HG03521 (cell line): Measurements from ENCODE around the gene RPS6KL1.

Experiments used
- ATAC-seq: cut with Tn5 transposase; IDR thresholded peaks from one replicate; pipeline ENCODE4 v1.9.1; 2021; ENCODE audit warnings: mild to moderate bottlenecking, moderate library complexity; ENCODE audit not compliant: unreplicated experiment

RPS6KL1 gene, protein sequence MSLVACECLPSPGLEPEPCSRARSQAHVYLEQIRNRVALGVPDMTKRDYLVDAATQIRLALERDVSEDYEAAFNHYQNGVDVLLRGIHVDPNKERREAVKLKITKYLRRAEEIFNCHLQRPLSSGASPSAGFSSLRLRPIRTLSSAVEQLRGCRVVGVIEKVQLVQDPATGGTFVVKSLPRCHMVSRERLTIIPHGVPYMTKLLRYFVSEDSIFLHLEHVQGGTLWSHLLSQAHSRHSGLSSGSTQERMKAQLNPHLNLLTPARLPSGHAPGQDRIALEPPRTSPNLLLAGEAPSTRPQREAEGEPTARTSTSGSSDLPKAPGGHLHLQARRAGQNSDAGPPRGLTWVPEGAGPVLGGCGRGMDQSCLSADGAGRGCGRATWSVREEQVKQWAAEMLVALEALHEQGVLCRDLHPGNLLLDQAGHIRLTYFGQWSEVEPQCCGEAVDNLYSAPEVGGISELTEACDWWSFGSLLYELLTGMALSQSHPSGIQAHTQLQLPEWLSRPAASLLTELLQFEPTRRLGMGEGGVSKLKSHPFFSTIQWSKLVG

DNA sequence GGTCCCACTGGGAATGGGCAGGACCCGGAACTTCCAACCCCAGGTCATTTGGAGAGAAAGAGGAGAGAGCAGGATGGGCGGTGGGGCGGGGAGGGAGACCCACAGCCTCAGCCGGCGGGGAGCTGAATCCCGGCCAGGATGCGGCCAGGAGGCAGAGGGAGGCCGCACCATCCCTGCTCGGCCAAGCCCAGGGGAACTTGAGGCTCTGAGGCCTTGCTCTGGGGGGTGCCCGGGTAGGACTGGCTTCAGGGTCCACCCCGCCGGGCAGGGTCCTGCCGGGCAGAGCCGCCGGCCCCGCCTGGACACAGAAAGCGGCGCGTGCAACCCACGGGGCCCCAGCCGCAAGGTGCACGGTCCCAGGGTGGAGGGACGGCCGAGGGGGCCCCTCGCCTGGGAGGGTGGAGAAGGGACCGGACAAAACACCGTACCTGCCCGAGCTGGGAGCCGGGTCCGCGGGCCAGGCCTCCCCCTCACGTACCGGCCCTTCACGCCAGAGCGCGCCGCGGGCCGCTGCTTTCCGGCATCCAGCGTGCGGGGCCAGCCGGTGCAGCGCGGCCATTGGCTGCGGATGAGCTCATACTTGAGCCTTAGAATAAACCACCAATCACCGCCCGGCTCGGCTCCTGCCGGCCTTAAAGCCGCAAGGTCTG is at the start of gene RPS6KL1:
Gene RPS6KL1, minus strand, starts transcription at position 509 of the 650 bp plus-strand sequence. CDS start 1,719 bp downstream, outside the sequence.
- ATAC-seq: peak; percentile 85

DNA sequence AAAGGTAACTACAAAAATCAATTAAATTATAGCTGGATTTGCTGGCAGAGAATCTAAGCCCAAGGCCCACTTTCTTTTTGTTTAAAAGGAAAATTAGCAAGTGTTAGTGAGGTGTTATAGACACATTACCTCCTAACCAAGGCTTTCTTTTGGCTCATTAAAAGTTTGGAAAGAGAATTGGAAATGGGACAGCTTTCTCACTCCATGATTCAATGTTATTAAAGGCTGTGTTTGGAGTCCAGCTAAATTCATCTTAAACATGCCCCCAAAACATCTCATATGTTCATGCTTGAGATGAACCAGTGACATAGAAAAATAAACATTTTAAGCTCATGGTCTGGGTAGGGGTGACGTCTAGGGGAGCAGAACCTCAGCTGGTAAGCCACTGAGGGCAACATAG is 45.8 kb upstream of the RPS6KL1 start:
- no peak for ATAC-seq

DNA sequence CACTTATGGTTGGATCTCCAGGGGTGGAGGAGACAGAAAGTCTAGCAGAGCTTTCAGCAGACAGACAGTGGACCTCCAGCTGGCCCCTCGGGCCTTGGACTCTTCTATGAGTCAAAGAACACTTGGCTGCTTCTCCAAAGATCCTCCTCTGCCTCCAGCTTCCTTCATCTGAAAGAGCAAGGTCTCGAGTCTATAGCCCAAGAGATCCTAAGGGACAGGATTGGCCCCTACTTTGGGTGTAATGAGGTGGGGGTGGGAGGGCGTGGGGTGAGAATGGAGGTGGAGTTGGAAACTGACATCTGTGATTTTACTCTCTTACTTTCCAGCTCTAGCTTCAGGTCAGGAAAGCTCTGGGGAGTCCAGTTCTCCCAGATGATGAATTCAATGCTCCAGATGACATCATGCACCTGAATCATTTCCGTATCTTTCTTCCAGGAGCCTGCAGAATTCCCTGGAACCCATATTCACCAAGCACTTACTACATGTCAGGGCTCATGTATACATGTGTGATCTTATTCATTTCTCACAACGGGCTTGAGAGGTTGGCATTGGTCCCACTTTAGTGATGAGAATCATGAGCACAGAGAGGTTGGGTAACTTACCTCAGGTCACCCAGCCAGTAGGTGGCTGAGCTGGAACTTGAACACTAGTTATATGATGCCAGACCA is 42.6 kb upstream of the RPS6KL1 start:
- ATAC-seq: no peak

DNA sequence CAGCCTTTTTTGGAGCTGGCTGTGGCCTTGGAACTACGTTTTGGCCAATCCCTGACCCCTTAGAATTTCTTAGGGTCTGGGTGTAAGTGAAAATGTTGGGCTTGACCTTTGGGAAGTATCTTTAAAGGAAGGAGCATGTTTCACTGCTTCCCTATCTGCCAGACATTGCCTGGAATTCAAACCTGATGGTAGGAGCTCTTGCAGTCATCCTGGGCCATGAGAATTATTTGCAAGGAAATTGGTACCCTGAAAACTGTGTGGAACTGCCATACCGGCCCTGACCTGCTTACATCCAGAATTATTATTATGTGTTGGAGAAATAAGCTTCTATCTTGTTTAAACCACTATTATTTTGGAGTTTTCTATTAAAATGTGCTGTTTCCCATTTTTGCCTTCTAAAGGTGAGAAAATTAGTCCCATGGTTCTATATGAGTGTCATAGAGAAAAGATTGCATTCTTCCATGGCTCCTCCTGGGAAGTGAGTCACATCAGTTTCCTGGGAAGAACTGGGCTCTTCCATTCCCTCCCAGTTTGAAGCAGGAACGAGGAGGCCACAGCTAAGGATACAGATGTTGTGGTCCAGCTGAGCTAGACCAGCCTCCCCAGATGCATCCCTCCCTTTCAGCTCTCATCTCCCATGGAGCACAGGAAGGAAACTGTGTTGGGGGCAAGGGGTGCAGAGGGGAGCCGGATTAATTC is 41.9 kb upstream of the RPS6KL1 start:
- no peak for ATAC-seq

DNA sequence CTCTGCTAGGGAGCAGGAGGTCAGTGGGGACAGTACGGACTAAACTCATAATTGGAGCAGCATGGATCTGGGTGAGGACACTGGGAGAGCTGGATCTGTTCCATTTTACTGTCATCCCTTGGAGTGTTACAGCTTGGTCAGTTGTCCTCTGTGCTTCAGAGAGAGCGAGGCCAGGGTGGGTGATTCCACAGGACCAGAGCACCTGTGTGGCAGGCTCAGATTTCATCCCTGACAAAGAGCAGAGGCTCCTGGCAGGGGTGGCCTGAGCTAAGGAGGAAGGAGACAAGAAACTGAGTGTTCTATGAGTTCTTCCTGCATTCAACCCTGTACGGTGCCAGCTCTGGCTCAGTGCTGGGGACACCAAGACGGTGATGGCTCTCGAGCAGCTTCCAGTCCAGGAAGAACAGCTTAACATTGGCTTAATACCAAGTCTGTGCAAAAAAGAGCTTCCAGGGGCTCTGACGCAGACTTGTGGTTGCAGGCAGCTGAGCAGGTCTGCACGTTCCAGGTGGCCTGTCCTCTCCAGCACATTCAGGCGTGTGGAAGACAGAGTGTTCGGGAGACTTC is 40.7 kb upstream of the RPS6KL1 start:
- no peak for ATAC-seq

DNA sequence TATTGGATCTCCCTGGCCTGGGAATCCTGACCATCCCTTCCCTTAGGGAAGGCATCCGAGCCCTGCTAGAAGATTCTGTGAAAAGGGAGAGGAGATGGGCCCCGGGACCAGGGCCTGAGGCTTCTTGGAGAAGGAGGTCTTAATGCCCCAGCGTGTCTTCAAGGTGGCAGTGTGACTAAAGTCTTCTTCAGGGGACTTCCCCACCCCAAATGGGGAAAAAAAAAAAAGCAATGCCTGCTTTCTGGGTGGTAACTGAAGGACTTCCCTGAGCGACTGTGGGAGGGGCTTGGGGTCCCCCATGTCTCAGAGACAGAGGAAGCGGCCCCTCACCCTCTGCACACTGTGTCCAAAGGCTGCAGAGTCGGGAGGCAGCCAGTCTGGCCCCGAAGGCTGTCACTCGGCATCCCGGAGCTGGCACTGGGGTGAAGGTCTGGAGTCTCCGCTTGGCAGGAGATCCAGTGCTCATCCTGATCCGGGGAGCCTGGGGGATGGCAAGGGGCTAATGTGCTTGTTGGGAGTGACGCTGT is 40.2 kb upstream of the RPS6KL1 start:
- no peak for ATAC-seq

DNA sequence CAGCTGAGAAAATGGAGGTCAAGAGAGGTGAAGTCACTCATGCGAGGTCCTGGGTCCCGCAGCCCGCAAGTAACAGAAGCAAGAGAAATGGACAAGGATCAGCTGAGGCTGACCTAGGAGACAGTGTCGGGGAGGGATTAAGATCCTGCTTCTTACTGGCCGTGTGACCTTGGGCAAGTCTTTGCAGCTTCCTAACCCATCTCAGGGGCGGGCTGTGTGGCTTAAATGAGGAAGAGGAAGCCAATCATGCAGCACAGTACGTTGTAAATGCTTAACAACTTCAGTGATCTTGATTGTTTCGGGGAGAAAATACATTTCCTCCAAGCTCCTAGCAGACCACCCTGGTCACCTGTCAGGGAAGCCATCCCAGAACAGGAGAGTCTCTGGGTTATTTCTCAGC is 39.4 kb upstream of the RPS6KL1 start:
- ATAC-seq: no peak

DNA sequence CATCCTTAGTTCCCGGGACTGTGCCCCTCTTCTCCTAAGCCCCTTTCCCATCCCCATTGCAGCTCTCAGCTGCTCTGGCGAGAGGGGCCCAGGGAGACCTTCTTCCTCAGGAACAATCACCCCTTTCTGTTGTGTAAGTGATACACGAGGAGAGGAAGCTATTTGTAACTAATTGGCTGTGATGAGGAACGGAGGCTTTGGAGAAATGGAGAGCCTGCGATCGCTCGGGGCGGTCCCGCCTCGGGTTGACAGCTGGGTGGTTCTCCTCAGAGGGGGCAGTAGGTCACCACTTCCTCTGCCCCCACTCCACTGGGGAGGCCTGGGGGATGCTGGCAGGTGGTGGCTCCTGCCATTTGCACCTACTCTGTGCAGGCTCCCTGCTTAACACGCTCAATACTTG is 39.0 kb upstream of the RPS6KL1 start:
- no peak for ATAC-seq

DNA sequence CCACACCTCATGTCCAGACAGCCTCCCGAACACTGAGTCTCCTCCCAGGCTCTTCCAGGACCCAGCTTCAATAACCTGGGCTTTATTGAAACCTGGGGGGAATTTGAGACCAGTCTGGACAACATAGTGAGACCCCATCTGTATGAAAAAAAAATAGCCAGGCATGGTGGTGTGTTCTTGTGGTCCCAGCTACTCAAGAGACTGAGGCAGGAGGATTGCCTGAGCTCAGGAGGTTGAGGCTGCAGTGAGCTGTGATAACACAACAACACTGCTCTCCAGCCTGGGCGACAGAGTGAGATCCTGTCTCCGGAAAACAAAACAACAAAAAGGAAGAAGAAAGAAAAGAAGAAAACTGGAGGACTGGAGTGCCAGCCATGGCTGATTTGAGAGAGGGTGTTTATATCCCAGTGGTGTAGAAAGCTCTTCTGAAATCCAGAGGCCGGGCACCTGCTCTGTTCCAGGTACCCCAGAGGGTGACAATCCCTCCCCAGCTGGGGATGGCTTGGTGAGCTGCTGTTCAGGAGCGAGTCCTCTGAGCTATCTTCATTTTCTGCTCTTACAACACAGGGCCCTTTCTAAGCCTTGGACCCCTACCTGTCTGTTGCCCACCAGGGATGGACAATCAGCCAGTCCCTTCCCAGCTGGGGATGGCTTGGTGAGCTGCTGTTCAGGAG is 38.3 kb upstream of the RPS6KL1 start:
- ATAC-seq: no peak

DNA sequence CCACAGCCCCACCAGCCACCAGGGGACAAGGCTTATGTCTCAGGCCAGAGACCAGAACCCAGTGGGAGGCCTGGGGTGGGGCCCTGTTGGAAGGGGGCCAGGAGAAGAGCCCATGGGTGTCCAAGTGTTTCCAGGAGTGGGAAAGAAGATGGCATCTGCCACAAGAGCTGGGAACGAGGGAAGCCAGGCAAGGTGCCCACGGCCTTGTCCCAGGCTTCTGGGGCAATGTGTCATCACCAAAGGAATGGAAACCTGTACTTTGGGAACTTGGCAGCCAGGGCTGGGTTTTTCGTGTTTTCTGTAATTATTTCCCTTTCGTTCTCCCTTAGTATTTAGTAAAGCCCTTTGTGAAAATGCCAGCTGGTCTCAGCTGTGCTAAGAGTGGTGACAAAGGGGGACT is 37.7 kb upstream of the RPS6KL1 start:
- ATAC-seq: no peak

DNA sequence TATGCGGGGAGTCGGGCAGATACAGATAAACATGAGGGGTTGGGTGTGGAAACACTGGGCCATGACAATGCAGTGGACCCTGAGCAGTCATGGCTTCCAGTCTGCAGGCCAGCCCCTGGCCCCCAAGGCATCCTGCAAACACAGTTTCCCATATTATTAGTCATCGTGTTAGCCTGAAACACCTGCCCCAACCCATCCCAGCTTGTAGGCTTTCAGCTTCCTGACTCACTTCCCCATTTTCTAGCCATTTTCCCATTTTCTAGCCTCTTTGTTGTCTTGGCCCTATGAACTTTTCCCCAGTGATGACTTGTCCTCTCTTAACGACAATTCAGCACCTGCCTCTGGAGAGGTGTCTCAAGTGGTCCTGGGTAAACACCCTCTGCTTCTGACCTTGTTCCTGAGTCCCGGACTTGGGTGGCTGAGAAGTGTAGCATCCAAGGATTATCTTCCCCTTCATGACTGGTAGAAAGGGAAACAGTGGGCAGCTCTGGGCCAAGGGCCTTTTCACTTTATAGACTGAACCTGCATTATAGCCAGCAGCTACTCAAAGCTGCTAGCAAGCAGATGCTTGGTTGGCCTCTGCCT is 36.6 kb upstream of the RPS6KL1 start:
- ATAC-seq: no peak

DNA sequence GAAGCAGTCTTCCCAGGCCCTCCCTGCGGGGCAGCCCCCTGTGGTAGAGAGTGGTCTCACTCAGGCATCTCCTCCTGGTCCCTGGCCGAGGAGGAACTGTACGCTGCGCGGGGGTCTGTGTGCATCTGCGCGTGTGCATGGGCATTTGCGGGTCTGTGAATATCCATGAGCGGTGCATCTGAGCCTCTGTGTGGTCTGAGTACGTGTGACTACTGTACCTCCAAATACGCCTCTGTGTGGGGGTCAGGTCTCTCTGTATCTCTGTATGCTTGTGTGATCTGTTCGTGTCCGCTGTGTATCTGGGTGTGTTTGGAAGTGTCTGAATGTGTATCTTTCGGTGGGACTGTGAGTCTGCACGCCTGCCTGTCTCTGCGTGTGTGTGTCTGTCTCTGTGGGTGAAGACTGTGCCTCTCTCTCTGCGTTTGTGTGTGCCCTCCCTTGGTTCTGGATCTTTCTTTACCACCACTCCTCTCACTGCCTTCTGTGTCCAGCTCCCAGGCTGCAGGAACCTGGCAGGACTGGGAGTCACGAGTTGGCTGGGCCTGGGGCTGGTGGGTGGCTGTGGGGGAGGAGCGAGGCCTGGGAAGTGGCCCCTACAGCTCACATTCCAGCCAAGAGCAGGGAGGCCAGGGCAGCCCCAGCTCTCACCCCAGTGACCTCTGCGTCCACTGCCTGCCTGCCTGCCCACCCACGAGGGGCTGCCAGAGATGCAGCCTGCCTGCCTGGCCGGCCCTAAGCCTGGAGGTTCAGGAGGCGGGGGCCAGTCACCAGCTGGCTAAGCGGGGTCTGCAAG is 33.4 kb upstream of the RPS6KL1 start:
- ATAC-seq: no peak

DNA sequence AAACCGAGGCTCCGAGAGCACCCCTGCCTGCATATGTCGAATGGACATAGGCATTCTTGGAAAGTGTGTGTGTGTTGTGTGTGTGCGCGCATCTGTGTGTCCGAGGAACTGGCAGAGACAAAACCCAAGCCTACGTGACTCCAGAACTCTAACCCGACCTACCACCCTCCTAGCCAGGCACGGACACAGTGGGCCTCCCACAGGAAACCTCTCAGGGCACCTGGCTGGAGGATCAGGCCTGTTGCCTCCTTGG is 32.9 kb upstream of the RPS6KL1 start:
- ATAC-seq: no peak

DNA sequence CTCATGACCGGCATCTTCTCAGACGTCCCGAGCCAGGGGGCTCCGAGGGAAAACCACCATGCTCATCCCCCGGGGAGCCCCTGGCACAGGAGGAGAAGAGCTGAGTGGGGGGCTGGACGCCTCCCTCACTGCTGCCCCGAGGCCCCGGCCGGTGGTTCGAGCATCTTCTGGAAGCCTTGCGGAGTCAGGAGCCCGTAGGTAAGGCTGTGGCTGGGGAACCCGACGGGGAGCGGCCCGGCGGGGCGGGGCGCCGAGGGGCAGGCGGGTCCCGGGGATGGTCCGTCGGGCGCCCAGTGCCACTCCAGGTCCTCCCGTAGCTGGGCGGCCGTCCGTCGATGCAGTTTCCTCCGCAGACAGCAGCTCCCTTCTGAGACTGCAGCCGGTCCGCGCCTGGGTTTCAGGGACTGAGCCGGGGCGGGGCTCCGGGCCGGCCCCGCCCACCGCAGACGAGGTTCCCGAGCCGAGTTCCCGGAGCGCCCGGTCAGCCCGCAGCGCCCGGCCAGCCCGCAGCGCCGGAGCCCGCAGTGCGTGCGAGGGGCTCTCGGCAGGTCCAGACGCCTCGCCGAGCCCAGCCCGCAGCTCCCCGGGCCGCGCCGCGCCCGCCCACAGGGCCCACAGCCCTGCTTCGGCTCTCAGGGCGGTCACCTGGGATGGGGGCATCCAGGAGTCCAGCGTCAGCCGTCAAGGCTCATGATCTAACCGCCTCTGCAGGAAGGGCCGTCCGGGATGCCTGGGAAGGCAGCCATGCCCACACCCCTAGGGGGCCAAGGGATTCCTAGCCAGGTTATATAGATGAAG is 32.4 kb upstream of the RPS6KL1 start, which contains the start of gene PGF:
Gene PGF, minus strand, starts transcription at position 369 of the 798 bp plus-strand sequence. Its CDS starts 355 bp downstream, at position 14.
- no peak for ATAC-seq

DNA sequence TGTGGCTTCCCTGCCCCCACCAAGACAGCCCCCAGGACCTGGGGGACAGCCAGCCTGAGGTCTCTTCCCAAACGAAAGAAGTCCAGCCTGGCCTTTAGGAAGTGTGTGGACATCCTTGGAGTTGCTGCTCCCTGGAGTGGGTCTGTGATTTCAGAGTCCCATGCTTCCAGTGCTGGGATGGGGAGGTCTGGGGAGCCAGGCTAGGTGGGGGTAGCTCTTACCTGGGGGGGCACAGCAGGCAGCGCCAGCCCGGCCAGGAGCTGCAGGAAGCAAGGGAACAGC is 31.8 kb upstream of the RPS6KL1 start:
- ATAC-seq: no peak

DNA sequence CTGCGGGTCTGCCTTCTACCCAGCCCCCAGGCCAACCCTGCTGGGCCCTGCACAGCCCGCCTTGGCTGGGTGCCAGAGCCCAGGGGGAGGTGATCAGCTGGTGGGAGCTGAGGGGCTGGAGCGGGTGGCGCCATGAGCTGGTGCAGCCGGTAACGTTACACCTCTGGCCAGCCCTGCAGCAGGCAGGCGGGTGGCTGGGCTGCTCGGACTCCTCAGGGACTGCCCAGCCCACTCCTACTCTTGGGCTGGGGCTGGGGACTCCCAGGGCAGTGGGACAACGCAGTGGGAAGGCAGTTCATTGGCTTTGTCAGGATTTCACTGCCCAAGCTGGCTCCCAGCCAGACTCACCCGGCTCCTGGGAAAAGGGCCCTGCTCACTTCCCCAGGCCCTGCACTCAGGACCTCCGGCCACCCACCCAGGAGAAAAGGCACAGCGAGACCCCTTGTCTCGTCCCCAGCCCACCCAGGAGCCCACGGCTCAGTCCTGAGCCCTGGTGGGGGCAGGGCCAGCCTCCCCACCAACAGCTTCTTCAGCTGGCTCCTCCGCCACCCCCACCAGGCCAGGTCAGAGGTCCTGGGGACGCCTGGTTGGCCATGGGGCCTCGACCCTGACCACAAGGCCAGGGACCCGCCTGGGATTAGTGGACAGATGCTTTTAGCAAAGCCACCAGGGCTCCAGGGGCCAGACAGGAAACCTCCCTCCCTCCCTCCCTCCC is 31.3 kb upstream of the RPS6KL1 start:
- no peak for ATAC-seq

DNA sequence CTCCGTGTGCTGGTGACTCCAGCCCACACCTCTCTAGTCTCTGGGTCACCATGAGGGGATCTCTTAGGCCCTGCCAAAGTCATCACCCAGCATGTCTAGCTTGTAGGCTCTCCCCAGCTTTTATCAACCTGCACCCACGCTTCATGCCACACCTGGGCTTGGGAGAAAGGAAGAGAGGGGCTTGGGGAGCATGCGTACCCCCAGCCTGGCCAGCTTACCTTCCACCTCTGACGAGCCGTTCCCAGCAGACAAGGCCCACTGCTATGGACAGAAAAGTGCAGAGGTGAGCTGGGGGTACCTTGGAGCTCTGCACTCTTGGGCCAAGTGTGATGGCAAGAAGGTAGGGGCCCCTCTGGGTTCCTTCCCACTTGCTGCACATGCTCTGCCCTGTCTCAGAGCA is 30.6 kb upstream of the RPS6KL1 start:
- no peak for ATAC-seq
